CD4-positive, alpha-beta memory T cell (primary cell): ENCODE data around the gene LENG9. TPM values are rescaled to one million over a fixed set of nuclear protein-coding genes. Genes with fewer than 3 reads are reported as not detected.

Experiments used
- CTCF ChIA-PET: fragments of 350-600 bp; sonication (Branson Sonifier 250); formaldehyde crosslinking; loops from one replicate; lab custom pipeline; 2021; ENCODE audit warnings: inconsistent platforms; ENCODE audit not compliant: partially characterized antibody; lab: Charles Lee
- POLR2A ChIA-PET: fragments of 350-600 bp; sonication (Branson Sonifier 250); formaldehyde crosslinking; loops from one replicate; lab custom pipeline; 2021; ENCODE audit not compliant: partially characterized antibody; lab: Charles Lee
- DNase-seq, 5 donors: peaks; one replicate each; pipeline versions ENCODE4 v3.0.0 to v3.0.0-alpha.2; 2020 to 2022; ENCODE audit warnings: mixed read lengths in 1 of 5
- H3K27ac ChIP-seq: one replicate; pipeline ENCODE4 v1.7.0; 2013; ENCODE audit warnings: low read depth, low read length
- H3K27me3 ChIP-seq: 2 replicates; pipeline ENCODE4 v1.7.0; 2013; ENCODE audit warnings: mild to moderate bottlenecking, low read length, moderate library complexity; ENCODE audit not compliant: insufficient read depth
- H3K36me3 ChIP-seq: 2 replicates; pipeline ENCODE4 v1.7.0; 2013; ENCODE audit warnings: mild to moderate bottlenecking, low read length, moderate library complexity; ENCODE audit not compliant: insufficient read depth
- H3K4me1 ChIP-seq: 2 replicates; pipeline ENCODE4 v1.7.0; 2013; ENCODE audit warnings: mild to moderate bottlenecking, low read length, moderate library complexity; ENCODE audit not compliant: insufficient read depth
- H3K4me3 ChIP-seq, 2 donors: one replicate each; pipeline ENCODE4 v1.7.0; 2013; ENCODE audit warnings: low read length in 2 of 2, mild to moderate bottlenecking in 1 of 2
- H3K9me3 ChIP-seq, 2 donors: one replicate each; pipeline ENCODE4 v1.7.0; 2013; ENCODE audit warnings: low read length in 2 of 2, control low read depth in 1 of 2; ENCODE audit not compliant: control insufficient read depth in 1 of 2
- H3K27ac Mint-ChIP-seq, 7 donors: one replicate each; pipeline ENCODE4 v1.8.0; 2020 to 2021; ENCODE audit warnings: mixed read lengths in 7 of 7, mild to moderate bottlenecking in 6 of 7, inconsistent platforms in 3 of 7, moderate library complexity in 3 of 7
- H3K27me3 Mint-ChIP-seq, 2 donors: one replicate each; pipeline ENCODE4 v1.8.0; 2020 to 2021; ENCODE audit warnings: mixed read lengths in 2 of 2
- H3K36me3 Mint-ChIP-seq, 2 donors: one replicate each; pipeline ENCODE4 v1.8.0; 2020 to 2021; ENCODE audit warnings: mixed read lengths in 2 of 2, inconsistent platforms in 1 of 2, mild to moderate bottlenecking in 1 of 2
- H3K4me1 Mint-ChIP-seq, 4 donors: one replicate each; pipeline ENCODE4 v1.8.0; 2020 to 2021; ENCODE audit warnings: mixed read lengths in 4 of 4, mild to moderate bottlenecking in 1 of 4
- H3K4me3 Mint-ChIP-seq, 8 donors: one replicate each; pipeline ENCODE4 v1.8.0; 2020 to 2021; ENCODE audit warnings: mixed read lengths in 8 of 8, mild to moderate bottlenecking in 7 of 8, moderate library complexity in 6 of 8, inconsistent platforms in 3 of 8
- H3K9me3 Mint-ChIP-seq, 8 donors: one replicate each; pipeline ENCODE4 v1.8.0; 2020 to 2021; ENCODE audit warnings: mixed read lengths in 8 of 8, mild to moderate bottlenecking in 5 of 8, inconsistent platforms in 3 of 8, moderate library complexity in 1 of 8
- intact Hi-C: fragments of 100-400 bp; cut with micrococcal nuclease; formaldehyde crosslinking; loops from one replicate; pipeline ENCODE4 v1.15.1; 2023
- polyA plus RNA-seq, 2 donors: library from polyadenylated mRNA; unstranded; fragments of 300-500 nt; fragmentation: Illumina TruSeq; gene quantifications; one replicate each; pipeline ENCODE4 v1.2.3, GENCODE V29; 2021
- total RNA-seq, 2 experiments: library from RNA; stranded (reverse); gene quantifications; one replicate each; pipeline ENCODE4 v1.2.3, GENCODE V29; 2021

The LENG9 gene
- total and polyA plus RNA-seq, 4 experiments from 2014 or later = 0.59 to 7.3 (median 7.2) TPM; not detected in 1

GRCh38 chr19:54439174-54439851 is 24.3 kb downstream of the LENG9 start:
- no peak for DNase-seq
- ChIA-PET CTCF (interaction anchor here (1.4 to 1.7 kb wide), 2 partner anchors 9 to 114 kb away, joined by 5 to 10 read pairs; partner anchors contain the start of gene LENG8), POLR2A (interaction anchor here (2.0 kb wide), 2 partner anchors 9 kb away, joined by 7 to 12 read pairs; partner anchors contain the start of gene LENG8)
- intact Hi-C loops = no loop called here
- H3K4me3 ChIP-seq = no peak overlapping the region
- H3K27ac ChIP-seq = no peak overlapping the region
- Mint-ChIP-seq H3K9me3 (no peaks in the 10 kb centered on the region), H3K4me1 (peaks cover 9 to 33% (median 16%) of the 10 kb centered on the region in 4 donors), H3K27me3 (no peaks in the 10 kb centered on the region), H3K4me3 (no peak overlapping the region), H3K27ac (peak overlapping the region in 2 of 7 donors; percentile 44 to 60), H3K36me3 (peaks cover 4 to 14% of the 10 kb centered on the region in 2 donors)
- no peaks in the 10 kb centered on the region for H3K27me3 ChIP-seq
- no peaks in the 10 kb centered on the region for H3K4me1 ChIP-seq
- H3K9me3 ChIP-seq = no peaks in the 10 kb centered on the region
- H3K36me3 ChIP-seq = no peaks in the 10 kb centered on the region

DNA sequence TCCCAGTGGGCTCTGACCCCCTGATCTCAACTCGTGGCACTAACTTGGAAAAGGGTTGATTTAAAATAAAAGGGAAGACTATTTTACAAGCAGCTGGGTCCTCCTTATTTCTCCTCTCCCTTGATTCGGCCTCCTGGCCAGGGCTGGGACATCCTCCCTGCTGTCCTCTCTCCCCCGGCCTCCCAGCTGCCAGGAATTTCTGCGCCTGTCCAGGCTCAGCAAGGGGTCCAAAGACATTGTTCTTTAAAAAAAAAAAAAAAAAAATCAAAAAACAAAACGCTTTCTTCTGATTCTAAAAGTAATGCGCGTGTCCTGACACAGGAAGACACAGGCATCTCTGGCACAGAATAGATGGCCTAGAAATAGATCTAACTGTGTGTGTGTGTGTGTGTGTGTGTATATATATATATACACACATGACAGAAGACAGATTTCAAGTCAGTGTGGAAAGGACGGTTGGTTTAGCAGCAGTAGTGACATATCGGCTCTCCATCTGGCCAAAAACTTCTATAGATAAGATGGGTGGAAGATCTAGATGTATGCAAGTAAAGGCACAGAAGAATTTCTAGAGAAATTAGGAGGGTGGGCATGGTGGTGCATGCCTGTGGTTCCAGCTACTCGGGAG is 26.8 kb downstream of the LENG9 start:
- Mint-ChIP-seq H3K27ac (no peak overlapping the region), H3K4me1 (peaks cover 9 to 35% (median 18%) of the 10 kb centered on the region in 4 donors), H3K36me3 (peaks cover 0 to 8% of the 10 kb centered on the region in 2 donors), H3K27me3 (peaks cover 0 to 2% of the 10 kb centered on the region in 2 donors), H3K4me3 (no peak overlapping the region), H3K9me3 (no peaks in the 10 kb centered on the region)
- POLR2A ChIA-PET = interaction anchor here (0.6 to 1.5 kb wide), 3 partner anchors 9 to 12 kb away, joined by 3 to 5 read pairs (median 5); partner anchors contain the start of gene LENG8
- Histone ChIP-seq H3K4me3 (no peak overlapping the region), H3K27ac (no peak overlapping the region), H3K9me3 (no peaks in the 10 kb centered on the region), H3K4me1 (no peaks in the 10 kb centered on the region), H3K27me3 (no peaks in the 10 kb centered on the region), H3K36me3 (no peaks in the 10 kb centered on the region)
- intact Hi-C loops = no loop called here
- no peak for DNase-seq
- CTCF ChIA-PET = interaction anchor here (0.7 kb wide), 1 partner anchor 238 kb away, joined by 4 read pairs; no protein-coding TSS in a partner anchor

GRCh38 chr19:54436031-54436523 is 27.5 kb downstream of the LENG9 start:
- peaks cover 0 to 2% of the 10 kb centered on the region in 2 donors for H3K27me3 Mint-ChIP-seq
- peak overlapping the region in 1 of 7 donors; percentile 8 for H3K27ac Mint-ChIP-seq
- no peak overlapping the region for H3K27ac ChIP-seq
- peaks cover 10 to 39% (median 19%) of the 10 kb centered on the region in 4 donors for H3K4me1 Mint-ChIP-seq
- H3K27me3 ChIP-seq = no peaks in the 10 kb centered on the region
- H3K4me3 Mint-ChIP-seq = no peak overlapping the region
- no peaks in the 10 kb centered on the region for H3K36me3 ChIP-seq
- no peak overlapping the region for H3K4me3 ChIP-seq
- H3K4me1 ChIP-seq = peaks cover 2% of the 10 kb centered on the region
- POLR2A ChIA-PET = interaction anchor here (0.6 to 1.5 kb wide), 3 partner anchors 10 to 13 kb away, joined by 3 to 5 read pairs (median 5); partner anchors contain the start of gene LENG8
- CTCF ChIA-PET = interaction anchor here (0.7 kb wide), 1 partner anchor 239 kb away, joined by 4 read pairs; no protein-coding TSS in a partner anchor
- no peak for DNase-seq
- intact Hi-C loops = no loop called here
- H3K9me3 Mint-ChIP-seq = no peaks in the 10 kb centered on the region
- peaks cover 0 to 7% of the 10 kb centered on the region in 2 donors for H3K36me3 Mint-ChIP-seq
- no peaks in the 10 kb centered on the region for H3K9me3 ChIP-seq

- Histone ChIP-seq H3K27me3 (no peaks in the 10 kb centered on the region), H3K4me1 (peaks cover 7% of the 10 kb centered on the region), H3K27ac (no peak overlapping the region), H3K4me3 (no peak overlapping the region), H3K9me3 (no peaks in the 10 kb centered on the region), H3K36me3 (no peaks in the 10 kb centered on the region)
- Mint-ChIP-seq H3K4me1 (peaks cover 10 to 41% (median 18%) of the 10 kb centered on the region in 4 donors), H3K27ac (no peak overlapping the region), H3K4me3 (no peak overlapping the region), H3K36me3 (peaks cover 0 to 6% of the 10 kb centered on the region in 2 donors), H3K9me3 (no peaks in the 10 kb centered on the region), H3K27me3 (peaks cover 0 to 2% of the 10 kb centered on the region in 2 donors)
- POLR2A ChIA-PET = interaction anchor here (1.2 to 1.5 kb wide), 2 partner anchors 12 to 13 kb away, joined by 5 read pairs; partner anchors contain the start of gene LENG8
- DNase-seq = no peak
- CTCF ChIA-PET = no interaction called here
- intact Hi-C loops = no loop called here
Observed at GRCh38 chr19:54435551-54436016, 28.0 kb downstream of the LENG9 start.

DNA sequence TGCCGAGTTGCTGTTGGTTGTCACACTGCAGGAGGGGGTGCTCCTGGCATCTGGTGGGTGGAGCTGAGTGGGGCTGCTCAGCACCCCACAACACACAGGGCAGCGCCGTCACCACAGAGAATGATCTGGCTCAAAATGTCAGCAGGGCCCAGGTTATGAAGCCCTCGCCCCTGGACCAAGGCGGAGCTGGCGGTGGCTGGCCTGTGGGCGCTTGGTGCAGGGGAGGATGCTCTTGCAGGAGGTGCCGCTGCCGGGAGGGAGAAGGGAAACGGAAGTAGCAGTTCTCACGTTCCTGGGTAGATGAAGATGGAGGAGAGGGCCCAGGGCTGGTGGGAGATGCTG is 28.7 kb downstream of the LENG9 start:
- no peak for DNase-seq
- intact Hi-C loops = no loop called here
- no peaks in the 10 kb centered on the region for H3K27me3 ChIP-seq
- ChIA-PET CTCF (no interaction called here), POLR2A (interaction anchor here (1.7 kb wide), 1 partner anchor 14 kb away, joined by 8 read pairs; the partner anchor contains the start of gene LENG8)
- H3K36me3 Mint-ChIP-seq = peaks cover 0 to 4% of the 10 kb centered on the region in 2 donors
- no peaks in the 10 kb centered on the region for H3K9me3 ChIP-seq
- no peaks in the 10 kb centered on the region for H3K36me3 ChIP-seq
- no peak overlapping the region for H3K27ac ChIP-seq
- H3K4me3 ChIP-seq = no peak overlapping the region
- peak overlapping the region in 4 of 7 donors; percentile 19 to 84 (median 60) for H3K27ac Mint-ChIP-seq
- no peaks in the 10 kb centered on the region for H3K9me3 Mint-ChIP-seq
- peak overlapping the region in 2 of 8 donors; percentile 38 to 39 for H3K4me3 Mint-ChIP-seq
- H3K4me1 Mint-ChIP-seq = peaks cover 10 to 41% (median 16%) of the 10 kb centered on the region in 4 donors
- peaks cover 13% of the 10 kb centered on the region for H3K4me1 ChIP-seq
- H3K27me3 Mint-ChIP-seq = peaks cover 0 to 2% of the 10 kb centered on the region in 2 donors

GRCh38 chr19:54434112-54434872 is 29.3 kb downstream of the LENG9 start:
- H3K27me3 ChIP-seq = no peaks in the 10 kb centered on the region
- peaks cover 10 to 41% (median 15%) of the 10 kb centered on the region in 4 donors for H3K4me1 Mint-ChIP-seq
- no peak overlapping the region for H3K27ac ChIP-seq
- peaks cover 0 to 4% of the 10 kb centered on the region in 2 donors for H3K36me3 Mint-ChIP-seq
- POLR2A ChIA-PET = interaction anchor here (1.7 kb wide), 1 partner anchor 15 kb away, joined by 8 read pairs; the partner anchor contains the start of gene LENG8
- no peaks in the 10 kb centered on the region for H3K36me3 ChIP-seq
- CTCF ChIA-PET = no interaction called here
- DNase-seq = no peak
- peaks cover 13% of the 10 kb centered on the region for H3K4me1 ChIP-seq
- peak overlapping the region in 3 of 7 donors; percentile 48 to 66 (median 55) for H3K27ac Mint-ChIP-seq
- intact Hi-C loops = no loop called here
- no peaks in the 10 kb centered on the region for H3K9me3 ChIP-seq
- H3K4me3 Mint-ChIP-seq = no peak overlapping the region
- H3K9me3 Mint-ChIP-seq = no peaks in the 10 kb centered on the region
- H3K27me3 Mint-ChIP-seq = peaks cover 0 to 4% of the 10 kb centered on the region in 2 donors
- H3K4me3 ChIP-seq = no peak overlapping the region
